GM21825 (cell line): ENCODE data around the gene ARTN.

ENCODE experiments used
- ATAC-seq: cut with Tn5 transposase; IDR thresholded peaks from one replicate; pipeline ENCODE4 v1.9.1; 2021; ENCODE audit warnings: mild to moderate bottlenecking, moderate library complexity; ENCODE audit not compliant: unreplicated experiment

Gene ARTN

GRCh38 chr1:43982241-43982640 is 48.6 kb downstream of the ARTN start:
- ATAC-seq, result no peak

GRCh38 chr1:43982808-43983207 is 49.2 kb downstream of the ARTN start:
- ATAC-seq, result no peak

GRCh38 chr1:43983253-43983899 is 49.8 kb downstream of the ARTN start:
- ATAC-seq, result no peak

- no peak for ATAC-seq
These were observed 51.3 kb downstream of the ARTN start for GRCh38 chr1:43984855-43985254.

- ATAC-seq, result no peak
These were observed 52.5 kb downstream of the ARTN start for GRCh38 chr1:43985984-43986595.

GRCh38 chr1:43986712-43987111 is 53.1 kb downstream of the ARTN start:
- ATAC-seq, result no peak
